Germinal center (tissue), 1 donor: Measurements from ENCODE around the gene CHCHD3.

Source experiments
- DNase-seq: peaks from one replicate; pipeline ENCODE4 v3.0.0; 2012; ENCODE audit warnings: mixed read lengths, low spot score

The CHCHD3 gene

GRCh38 chr7:133040674-133041073 lies 41.2 kb downstream of the CHCHD3 start:
- no peak for DNase-seq

DNA sequence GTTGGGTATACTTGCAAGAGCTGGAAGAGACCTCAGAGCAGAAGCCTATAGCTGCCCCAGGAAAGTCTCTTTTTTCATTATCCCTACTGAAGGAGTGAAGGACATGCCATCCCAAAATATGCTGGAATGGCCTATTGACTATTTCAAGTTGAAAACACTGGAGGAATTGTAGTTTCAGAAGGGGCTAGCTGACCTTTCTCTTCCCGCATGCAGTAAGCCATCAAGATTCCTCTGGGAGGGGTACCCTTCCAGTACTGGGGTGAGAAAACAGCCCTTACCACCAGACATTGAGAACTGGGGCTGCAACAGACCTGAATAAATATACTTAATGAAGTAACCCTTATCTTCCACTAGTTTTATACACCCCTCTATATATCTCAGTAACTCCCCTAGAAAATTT lies 41.7 kb downstream of the CHCHD3 start:
- DNase-seq, result no peak

DNA sequence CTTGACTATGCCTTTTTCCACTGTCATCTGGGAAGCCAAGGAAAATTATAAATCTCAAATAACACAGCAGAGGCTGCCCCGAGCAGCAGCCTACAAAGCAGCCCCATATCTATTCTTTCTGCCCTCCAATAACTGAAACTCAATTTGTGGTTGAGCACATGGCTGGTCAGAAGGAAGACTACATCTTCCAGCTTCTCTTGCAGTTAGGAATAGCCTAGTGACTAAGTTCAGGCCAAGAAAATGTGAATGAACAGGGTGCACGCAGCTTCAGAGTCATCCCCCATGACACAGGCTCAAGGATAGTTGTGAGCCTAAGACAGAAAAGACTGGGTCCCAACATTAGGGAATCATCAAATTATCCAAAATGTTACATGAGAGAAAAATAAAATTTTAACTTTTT lies 42.3 kb downstream of the CHCHD3 start:
- no peak for DNase-seq

- DNase-seq, result no peak
Measured at GRCh38 chr7:133036289-133036688, 45.6 kb downstream of the CHCHD3 start.

DNA sequence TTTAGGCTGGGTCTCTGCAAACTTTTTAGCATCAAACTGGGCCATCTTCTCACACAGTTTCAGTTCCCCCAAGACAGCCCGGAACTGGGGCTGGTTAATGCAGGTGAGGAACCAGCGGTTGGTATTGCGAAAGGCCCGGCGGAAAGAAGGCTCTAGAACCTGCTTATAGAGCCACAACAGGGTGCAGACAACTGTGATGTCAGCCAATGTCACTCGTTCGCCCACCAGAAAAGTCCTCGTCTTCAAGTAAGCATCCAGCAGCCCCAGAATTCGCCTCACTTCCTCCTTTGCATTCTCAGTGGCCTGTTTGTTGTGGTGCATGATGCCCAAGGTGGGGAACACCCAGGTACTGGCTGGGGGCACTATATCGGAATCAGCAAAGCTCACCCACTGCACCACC lies 46.6 kb downstream of the CHCHD3 start:
- peak; percentile 36 for DNase-seq

DNA sequence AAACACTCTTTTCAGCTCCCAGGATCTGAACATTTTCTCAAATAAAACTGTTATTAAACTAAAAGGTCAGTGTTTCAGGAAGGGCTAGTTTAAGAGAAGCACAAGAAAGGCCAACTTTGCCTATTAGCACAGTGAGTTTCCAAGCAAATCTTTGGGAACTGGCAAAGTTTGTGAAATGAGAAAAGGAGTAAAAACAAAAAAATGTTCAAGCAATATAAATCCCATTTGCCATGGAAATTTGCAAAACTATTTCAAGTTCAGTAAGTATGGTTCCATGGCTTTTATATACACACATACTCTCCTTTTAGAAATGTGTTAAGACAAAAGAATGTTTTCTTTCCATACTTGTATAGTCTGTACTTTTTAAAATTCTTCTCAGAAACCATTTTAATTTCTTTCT lies 51.5 kb downstream of the CHCHD3 start:
- no peak for DNase-seq

DNA sequence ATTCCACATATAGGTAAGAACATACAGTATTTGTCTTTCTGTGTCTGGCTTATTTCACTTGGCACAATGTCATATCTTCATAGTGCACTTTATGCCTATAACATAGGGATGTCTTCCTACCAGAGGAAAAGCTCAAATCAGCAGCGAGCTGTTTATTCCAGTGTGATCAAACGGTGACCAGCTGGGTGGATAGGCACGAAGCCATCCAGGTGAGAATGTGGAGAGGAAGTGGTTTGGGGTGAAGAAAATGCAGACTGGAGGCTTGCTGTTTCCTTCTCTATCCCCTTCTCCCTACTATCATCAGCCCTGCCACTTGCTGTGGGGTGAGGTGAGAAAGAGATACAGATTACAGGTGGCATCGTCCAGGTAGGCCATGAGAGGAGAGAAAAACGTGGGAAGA lies 52.4 kb downstream of the CHCHD3 start:
- no peak for DNase-seq

- no peak for DNase-seq
Measured at GRCh38 chr7:133027397-133027796, 54.5 kb downstream of the CHCHD3 start.

GRCh38 chr7:133026210-133026859 lies 55.6 kb downstream of the CHCHD3 start:
- no peak for DNase-seq

DNA sequence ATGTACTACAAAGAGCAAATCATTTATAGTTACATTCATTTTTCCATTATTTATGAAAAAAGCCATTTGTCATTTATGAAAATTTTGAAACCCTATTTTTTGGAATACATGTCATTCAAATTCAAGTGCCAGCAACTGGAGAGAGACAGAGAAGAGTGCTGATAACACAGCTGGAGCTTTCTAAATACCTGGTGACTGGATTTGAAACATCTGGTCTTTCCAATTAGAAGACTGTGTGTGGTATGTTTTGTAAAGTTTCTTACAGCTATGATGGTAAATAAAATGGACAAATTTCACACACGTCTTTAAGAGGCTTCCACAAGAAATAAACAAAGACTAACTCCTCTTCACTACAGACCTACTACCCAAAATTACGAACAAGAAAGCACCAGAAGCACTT lies 56.8 kb downstream of the CHCHD3 start:
- DNase-seq, result no peak

GRCh38 chr7:133024596-133024995 lies 57.3 kb downstream of the CHCHD3 start:
- no peak for DNase-seq

- DNase-seq, result no peak
Measured at GRCh38 chr7:133023370-133024071, 58.4 kb downstream of the CHCHD3 start.

DNA sequence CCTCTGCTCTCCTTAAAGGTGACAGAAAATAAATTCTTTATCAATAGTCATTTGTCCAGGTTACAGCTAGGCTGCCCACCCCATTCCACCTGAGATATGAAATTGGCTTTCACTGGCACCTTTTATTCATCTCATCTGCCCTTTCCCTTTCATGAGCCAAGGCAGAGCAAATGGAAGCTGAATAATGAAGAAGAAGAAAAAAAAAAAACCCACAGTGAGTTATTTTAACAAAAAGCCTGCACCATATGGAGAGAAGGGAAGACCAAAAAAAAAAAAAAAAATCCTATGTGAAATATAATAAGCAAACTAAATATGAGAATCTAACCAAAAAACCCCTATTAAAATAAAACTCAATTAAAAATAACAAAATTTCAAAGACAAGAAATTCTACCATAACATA lies 59.2 kb downstream of the CHCHD3 start:
- no peak for DNase-seq

DNA sequence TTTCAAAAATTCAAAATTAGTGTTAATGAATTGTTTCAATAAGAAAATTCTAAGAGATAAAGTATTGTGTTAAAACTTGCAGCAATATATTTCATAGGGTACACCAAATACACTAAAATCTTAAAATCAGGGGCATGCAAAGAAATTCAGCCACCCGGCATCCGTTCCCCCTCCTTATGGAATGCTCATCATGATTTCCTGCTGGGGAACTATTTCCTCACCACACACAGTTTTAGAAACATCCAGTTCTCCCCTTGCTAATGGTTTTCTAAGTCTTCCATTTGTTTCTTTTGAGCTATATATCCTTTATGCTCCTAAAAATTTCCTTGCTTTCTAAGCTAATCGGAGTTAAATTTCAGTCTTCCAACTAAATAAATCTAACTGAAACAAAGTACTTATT lies 60.7 kb downstream of the CHCHD3 start:
- DNase-seq, result no peak

- DNase-seq, result no peak
Measured at GRCh38 chr7:133020496-133020895, 61.4 kb downstream of the CHCHD3 start.

DNA sequence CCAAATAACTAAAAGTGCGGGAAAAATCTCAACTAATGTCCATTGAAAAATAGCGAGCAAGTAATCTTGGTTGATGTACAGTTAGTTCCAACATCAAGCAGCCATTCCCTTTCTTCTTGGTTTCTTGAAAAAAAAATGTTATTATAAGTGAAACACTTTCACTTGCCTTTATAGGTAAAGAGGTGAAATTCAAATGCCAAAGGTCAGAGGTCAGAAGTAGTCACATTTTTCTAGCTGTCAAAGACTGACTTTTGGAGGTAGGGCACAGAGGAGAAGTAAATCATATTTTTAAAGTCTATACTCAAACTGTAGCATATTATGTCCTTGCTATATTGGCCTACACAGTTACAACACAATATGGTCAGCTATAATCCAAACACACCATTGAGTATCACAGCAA lies 62.3 kb downstream of the CHCHD3 start:
- DNase-seq, result no peak

GRCh38 chr7:133016604-133017003 lies 65.3 kb downstream of the CHCHD3 start:
- no peak for DNase-seq

DNA sequence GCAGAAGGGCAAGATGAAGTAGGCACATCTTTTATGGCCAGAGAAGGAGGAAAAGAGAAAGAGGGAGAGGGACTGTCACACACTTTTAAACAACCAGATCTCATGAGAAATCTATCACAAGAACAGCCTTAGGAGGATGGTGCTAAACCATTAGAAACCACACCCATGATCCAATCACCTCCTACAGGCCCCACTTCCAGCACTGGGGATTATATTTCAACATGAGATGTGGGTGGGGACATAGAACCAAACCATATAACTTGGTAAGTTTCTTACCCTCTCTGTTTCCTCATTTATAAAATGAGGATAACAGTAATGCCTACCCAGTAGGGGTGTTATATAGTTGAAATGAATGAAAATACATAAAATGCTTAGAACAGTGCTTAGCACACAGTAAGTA lies 66.0 kb downstream of the CHCHD3 start:
- DNase-seq, result no peak

DNA sequence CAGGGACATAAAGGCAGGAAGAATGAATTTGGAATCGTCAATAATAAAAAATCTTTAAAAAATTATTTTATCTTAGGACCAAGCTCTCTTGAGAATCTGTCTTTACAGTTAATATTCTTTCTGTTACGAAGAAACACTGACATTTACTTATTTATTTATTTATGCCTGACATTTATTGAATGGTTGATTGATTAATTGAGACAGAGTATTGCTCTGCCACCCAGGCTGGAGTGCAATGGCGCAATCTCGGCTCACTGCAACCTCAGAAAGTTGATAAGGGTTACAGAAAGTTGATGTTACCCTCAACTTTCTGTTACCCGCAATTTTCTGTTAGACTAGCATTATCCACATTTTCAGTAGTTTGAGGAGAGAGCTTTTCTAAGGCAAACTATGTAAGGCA lies 70.1 kb downstream of the CHCHD3 start:
- no peak for DNase-seq

DNA sequence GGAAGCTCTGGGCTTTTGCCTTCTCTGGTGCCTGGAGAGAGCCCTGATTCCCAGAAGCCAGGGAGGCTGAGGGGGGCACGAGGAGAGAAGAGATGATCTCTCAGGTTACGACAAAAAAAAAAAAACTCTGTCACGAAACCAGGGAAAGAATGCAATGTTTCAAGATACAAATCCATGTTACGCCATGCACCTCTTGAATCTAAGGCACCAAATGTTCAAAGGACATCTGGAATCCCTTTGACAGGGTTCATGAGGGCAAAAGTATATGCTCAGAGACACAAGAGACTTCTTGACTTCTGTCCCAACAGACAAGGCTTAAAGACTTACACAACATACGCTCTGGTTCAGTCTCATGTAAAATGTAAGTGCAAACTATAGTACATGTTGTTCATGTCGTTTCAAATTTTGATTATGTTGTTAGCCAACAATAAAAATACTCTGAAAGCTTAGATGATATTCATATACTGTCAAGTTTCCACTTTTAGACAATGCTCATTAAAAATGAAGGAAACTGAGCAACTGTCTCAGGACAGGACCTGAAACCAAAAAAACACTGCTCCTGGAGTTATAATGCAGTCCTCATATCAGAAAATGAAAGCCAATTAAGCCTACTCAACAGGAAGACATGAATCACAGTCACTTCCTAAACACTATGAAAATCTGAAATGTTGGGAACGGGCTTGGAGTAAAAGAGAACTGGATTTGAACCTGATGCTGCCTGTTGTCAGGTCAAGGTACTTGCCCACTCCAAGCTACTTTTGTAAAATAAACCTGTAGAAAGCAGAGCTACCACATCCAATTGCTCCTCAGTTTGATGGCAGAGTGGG lies 72.3 kb downstream of the CHCHD3 start:
- DNase-seq, result no peak

DNA sequence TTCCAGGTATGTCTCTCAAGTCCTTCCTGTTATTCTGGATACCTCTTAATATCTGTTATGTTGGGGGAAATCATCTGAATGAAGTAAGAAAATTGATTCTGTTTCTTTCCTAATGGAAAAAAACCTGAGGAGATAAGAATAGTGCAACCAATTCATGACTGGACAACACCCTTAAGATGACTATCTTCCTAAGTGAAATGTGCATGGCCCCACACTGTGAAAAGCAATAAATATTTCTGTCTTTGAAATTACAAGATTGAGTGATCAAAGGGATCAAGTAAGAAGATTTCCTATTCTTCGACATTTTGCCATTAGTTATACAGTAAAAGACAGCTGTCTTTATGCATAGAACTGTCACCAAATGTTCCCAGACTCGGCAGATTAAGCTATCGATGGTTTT lies 73.9 kb downstream of the CHCHD3 start:
- no peak for DNase-seq

DNA sequence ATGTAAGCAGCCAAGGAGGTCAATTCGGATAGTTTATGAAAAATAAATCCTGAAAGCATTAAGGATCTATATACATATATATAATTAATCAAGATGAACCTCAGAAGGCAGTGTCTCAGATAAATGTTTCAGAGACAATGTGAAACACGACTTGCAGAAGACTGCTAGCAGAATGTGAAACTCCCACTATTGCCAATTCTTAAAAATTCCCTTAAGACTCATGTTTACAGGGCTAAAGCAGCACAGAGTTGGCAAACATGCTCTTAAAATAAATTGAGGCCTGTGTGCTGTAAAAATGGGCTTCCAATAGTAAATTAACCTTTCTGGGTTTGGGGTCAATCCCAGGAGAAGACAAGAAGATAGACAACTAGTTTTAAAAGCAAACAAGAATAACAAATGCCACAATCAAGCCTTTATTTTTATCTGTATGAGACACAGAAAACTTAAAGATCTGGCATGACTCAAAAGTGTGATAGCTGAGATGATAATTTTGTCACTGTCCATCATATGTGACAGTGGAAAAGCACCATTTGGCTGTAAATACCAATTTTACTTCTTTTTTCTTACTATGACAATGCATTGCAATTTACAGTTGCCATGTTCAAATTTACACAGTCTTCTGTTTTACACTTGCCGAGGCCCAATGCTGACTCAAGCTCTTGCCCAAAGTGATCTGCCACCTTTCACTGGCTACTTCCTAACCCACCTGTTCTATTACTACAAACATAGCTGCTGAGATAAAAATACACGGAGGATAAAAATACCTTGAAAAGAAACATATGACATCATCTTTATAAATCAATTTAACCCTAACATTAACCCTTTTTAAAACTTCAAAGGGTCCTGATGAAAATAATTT lies 78.6 kb downstream of the CHCHD3 start:
- no peak for DNase-seq
